HCT116 (cell line): ENCODE data around the gene ATP8A1.

Experiments used
- CBX3 ChIP-seq: IDR thresholded peaks from 2 replicates; pipeline ENCODE4 v1.6.1; 2012; ENCODE audit warnings: low read depth
- CEBPB ChIP-seq: IDR thresholded peaks from 2 replicates; pipeline ENCODE4 v1.6.1; 2012; ENCODE audit warnings: low read depth
- EZH2 ChIP-seq: fragments of 200-600 bp; sonication (generic); IDR thresholded peaks from 2 replicates; pipeline ENCODE4 v1.6.1; 2017; ENCODE audit warnings: antibody characterized with exemption, mixed run types
- POLR2A ChIP-seq: IDR thresholded peaks from 2 replicates; pipeline ENCODE4 v1.7.0; 2011; ENCODE audit warnings: borderline replicate concordance; ENCODE audit not compliant: insufficient read depth, insufficient read length; ENCODE audit errors: extremely low read depth
- POLR2AphosphoS5 ChIP-seq: IDR thresholded peaks from 2 replicates; pipeline ENCODE4 v1.6.1; 2011; ENCODE audit warnings: mild to moderate bottlenecking, low read depth, low read length, moderate library complexity
- RAD21 ChIP-seq: IDR thresholded peaks from 2 replicates; pipeline ENCODE4 v1.6.1; 2012; ENCODE audit warnings: low read depth, mild to moderate bottlenecking
- SIN3A ChIP-seq: IDR thresholded peaks from 2 replicates; pipeline ENCODE4 v1.6.1; 2012; ENCODE audit warnings: low read depth
- SP1 ChIP-seq: IDR thresholded peaks from 2 replicates; pipeline ENCODE4 v1.6.1; 2012; ENCODE audit warnings: low read depth
- YY1 ChIP-seq: IDR thresholded peaks from 2 replicates; pipeline ENCODE4 v1.6.1; 2011; ENCODE audit warnings: low read length, low read depth, moderate library complexity, mild to moderate bottlenecking; ENCODE audit not compliant: insufficient replicate concordance; ENCODE audit errors: extremely low read depth
- TF ChIP-seq, protein P1 (sequence below): IDR thresholded peaks from 2 replicates; pipeline ENCODE4 v1.6.1; 2012; ENCODE audit warnings: low read depth
- TF ChIP-seq, protein P2 (sequence below), 3 experiments: fragments of 200-600 bp in 1 of 3; sonication (generic) in 1 of 3; IDR thresholded peaks in 2 of 3; conservative IDR thresholded peaks in 1 of 3; 2 replicates each; pipeline ENCODE4 v1.5.1; 2012 to 2017; ENCODE audit warnings: low read depth in 2 of 3, low read length in 2 of 3, antibody characterized with exemption in 1 of 3, borderline replicate concordance in 1 of 3, control low read depth in 1 of 3, mild to moderate bottlenecking in 1 of 3, mixed read lengths in 1 of 3, mixed run types in 1 of 3, moderate library complexity in 1 of 3; ENCODE audit not compliant: insufficient read depth in 1 of 3
- TF ChIP-seq, protein P3 (sequence below): IDR thresholded peaks from 2 replicates; pipeline ENCODE4 v1.6.1; 2011; ENCODE audit warnings: mild to moderate bottlenecking, low read length, moderate library complexity; ENCODE audit not compliant: insufficient replicate concordance; ENCODE audit errors: extremely low read depth

DNA sequence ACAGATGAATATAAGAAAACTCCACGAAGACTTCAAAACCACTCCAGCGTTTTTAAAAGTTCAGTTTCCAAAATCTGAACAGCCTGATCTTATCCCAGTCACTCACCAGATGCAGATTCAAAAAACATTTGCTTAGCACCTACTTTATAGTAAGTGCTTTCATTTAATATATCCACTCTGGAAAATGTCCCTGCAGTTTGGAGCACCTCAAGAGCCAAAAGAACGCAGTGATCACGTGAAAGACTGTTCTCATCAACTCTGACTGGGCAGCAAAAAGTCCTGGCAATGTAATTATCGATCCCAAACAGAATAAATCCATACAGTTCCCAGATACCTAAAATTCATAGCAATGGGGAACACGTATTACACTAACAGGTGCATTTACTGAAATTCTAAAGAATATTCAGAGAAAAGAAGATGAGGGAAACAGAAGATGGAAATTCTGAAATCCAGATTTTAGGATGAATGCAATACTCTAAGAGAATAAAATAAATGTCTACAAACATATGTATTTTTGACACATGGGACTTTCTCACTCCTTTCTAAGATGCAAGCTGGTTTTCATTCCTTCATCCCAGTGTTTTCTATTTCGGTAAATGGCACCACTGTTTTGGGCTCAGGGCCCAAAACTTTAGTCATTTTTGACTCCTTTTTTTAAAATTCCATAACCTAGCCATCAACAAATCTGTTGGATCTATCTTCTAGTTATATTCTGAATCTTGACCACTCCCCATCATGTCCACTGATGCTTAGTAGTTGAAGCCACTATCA lies 13.9 kb downstream of the ATP8A1 start:
- TF ChIP-seq, protein P1, sequence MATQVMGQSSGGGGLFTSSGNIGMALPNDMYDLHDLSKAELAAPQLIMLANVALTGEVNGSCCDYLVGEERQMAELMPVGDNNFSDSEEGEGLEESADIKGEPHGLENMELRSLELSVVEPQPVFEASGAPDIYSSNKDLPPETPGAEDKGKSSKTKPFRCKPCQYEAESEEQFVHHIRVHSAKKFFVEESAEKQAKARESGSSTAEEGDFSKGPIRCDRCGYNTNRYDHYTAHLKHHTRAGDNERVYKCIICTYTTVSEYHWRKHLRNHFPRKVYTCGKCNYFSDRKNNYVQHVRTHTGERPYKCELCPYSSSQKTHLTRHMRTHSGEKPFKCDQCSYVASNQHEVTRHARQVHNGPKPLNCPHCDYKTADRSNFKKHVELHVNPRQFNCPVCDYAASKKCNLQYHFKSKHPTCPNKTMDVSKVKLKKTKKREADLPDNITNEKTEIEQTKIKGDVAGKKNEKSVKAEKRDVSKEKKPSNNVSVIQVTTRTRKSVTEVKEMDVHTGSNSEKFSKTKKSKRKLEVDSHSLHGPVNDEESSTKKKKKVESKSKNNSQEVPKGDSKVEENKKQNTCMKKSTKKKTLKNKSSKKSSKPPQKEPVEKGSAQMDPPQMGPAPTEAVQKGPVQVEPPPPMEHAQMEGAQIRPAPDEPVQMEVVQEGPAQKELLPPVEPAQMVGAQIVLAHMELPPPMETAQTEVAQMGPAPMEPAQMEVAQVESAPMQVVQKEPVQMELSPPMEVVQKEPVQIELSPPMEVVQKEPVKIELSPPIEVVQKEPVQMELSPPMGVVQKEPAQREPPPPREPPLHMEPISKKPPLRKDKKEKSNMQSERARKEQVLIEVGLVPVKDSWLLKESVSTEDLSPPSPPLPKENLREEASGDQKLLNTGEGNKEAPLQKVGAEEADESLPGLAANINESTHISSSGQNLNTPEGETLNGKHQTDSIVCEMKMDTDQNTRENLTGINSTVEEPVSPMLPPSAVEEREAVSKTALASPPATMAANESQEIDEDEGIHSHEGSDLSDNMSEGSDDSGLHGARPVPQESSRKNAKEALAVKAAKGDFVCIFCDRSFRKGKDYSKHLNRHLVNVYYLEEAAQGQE, result no peak
- TF ChIP-seq, protein P2, sequence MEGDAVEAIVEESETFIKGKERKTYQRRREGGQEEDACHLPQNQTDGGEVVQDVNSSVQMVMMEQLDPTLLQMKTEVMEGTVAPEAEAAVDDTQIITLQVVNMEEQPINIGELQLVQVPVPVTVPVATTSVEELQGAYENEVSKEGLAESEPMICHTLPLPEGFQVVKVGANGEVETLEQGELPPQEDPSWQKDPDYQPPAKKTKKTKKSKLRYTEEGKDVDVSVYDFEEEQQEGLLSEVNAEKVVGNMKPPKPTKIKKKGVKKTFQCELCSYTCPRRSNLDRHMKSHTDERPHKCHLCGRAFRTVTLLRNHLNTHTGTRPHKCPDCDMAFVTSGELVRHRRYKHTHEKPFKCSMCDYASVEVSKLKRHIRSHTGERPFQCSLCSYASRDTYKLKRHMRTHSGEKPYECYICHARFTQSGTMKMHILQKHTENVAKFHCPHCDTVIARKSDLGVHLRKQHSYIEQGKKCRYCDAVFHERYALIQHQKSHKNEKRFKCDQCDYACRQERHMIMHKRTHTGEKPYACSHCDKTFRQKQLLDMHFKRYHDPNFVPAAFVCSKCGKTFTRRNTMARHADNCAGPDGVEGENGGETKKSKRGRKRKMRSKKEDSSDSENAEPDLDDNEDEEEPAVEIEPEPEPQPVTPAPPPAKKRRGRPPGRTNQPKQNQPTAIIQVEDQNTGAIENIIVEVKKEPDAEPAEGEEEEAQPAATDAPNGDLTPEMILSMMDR (IDR thresholded peaks at IDR 0.05 in 2 of 3, conservative IDR thresholded peaks at IDR 0.05 in 1 of 3; ENCODE audit: borderline replicate concordance in 1 of 3, insufficient read depth in 1 of 3, low read depth in 2 of 3, low read length in 2 of 3), result no peak
- TF ChIP-seq POLR2A (no peak), CEBPB (no peak), POLR2AphosphoS5 (no peak), SIN3A (no peak), YY1 (no peak), SP1 (no peak), EZH2 (no peak), CBX3 (no peak), RAD21 (no peak)
- TF ChIP-seq, protein P3, sequence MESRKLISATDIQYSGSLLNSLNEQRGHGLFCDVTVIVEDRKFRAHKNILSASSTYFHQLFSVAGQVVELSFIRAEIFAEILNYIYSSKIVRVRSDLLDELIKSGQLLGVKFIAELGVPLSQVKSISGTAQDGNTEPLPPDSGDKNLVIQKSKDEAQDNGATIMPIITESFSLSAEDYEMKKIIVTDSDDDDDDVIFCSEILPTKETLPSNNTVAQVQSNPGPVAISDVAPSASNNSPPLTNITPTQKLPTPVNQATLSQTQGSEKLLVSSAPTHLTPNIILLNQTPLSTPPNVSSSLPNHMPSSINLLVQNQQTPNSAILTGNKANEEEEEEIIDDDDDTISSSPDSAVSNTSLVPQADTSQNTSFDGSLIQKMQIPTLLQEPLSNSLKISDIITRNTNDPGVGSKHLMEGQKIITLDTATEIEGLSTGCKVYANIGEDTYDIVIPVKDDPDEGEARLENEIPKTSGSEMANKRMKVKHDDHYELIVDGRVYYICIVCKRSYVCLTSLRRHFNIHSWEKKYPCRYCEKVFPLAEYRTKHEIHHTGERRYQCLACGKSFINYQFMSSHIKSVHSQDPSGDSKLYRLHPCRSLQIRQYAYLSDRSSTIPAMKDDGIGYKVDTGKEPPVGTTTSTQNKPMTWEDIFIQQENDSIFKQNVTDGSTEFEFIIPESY, result no peak
